Lung (tissue), 12 donors: ENCODE measurements around the gene RNF13. TPM values are rescaled to one million over a fixed set of nuclear protein-coding genes. Genes with fewer than 3 reads are reported as not detected.

Source experiments
- ATAC-seq: fragments of 200-7000 bp; cut with Tn5 transposase; one replicate; pipeline ENCODE4 v1.9.1; 2020; ENCODE audit warnings: moderate number of reproducible peaks; ENCODE audit not compliant: insufficient read depth, low FRiP score
- DNase-seq, 3 donors: peaks; one replicate each; pipeline ENCODE4 v3.0.0-alpha.2; 2013 to 2017
- H3K27ac ChIP-seq, 2 donors: one replicate each; pipeline ENCODE4 v1.5.1; 2013; ENCODE audit warnings: mild to moderate bottlenecking in 2 of 2, moderate library complexity in 2 of 2, control low read depth in 1 of 2, inconsistent platforms in 1 of 2, low read depth in 1 of 2, low read length in 1 of 2
- H3K27me3 ChIP-seq, 3 donors: one replicate each; pipeline ENCODE4 v1.5.1; 2013; ENCODE audit warnings: low read length in 2 of 3; ENCODE audit not compliant: control insufficient read depth in 3 of 3, insufficient read depth in 3 of 3
- H3K36me3 ChIP-seq, 4 donors: one replicate each; pipeline ENCODE4 v1.5.1; 2013; ENCODE audit warnings: low read length in 4 of 4, mild to moderate bottlenecking in 1 of 4, moderate library complexity in 1 of 4; ENCODE audit not compliant: control insufficient read depth in 4 of 4, insufficient read depth in 4 of 4
- H3K4me1 ChIP-seq, 5 donors: one replicate each; pipeline ENCODE4 v1.5.1; 2013; ENCODE audit warnings: low read length in 5 of 5, mild to moderate bottlenecking in 2 of 5, moderate library complexity in 1 of 5; ENCODE audit not compliant: control insufficient read depth in 5 of 5, insufficient read depth in 5 of 5
- H3K4me3 ChIP-seq: one replicate; pipeline ENCODE4 v1.5.1; 2013; ENCODE audit warnings: mild to moderate bottlenecking, control low read depth, moderate library complexity
- H3K9ac ChIP-seq, 2 donors: one replicate each; pipeline ENCODE4 v1.5.1; 2013; ENCODE audit warnings: low read length in 2 of 2, control low read depth in 1 of 2; ENCODE audit not compliant: insufficient read depth in 1 of 2
- H3K9me3 ChIP-seq, 4 donors: one replicate each; pipeline ENCODE4 v1.5.1; 2013; ENCODE audit warnings: low read length in 3 of 4, mild to moderate bottlenecking in 1 of 4, moderate library complexity in 1 of 4; ENCODE audit not compliant: control insufficient read depth in 4 of 4, insufficient read depth in 3 of 4
- CTCF ChIP-seq: IDR thresholded peaks from 2 replicates; pipeline ENCODE4 v1.5.1; 2012; ENCODE audit warnings: mild to moderate bottlenecking; ENCODE audit errors: control extremely low read depth, extremely low read depth
- WGBS, 2 donors: extraction: QIAGEN DNeasy Blood & Tissue Kit; methylation state at CpG; one replicate each; pipeline ENCODE4 v1.1.7; 2013; 5-methylcytosine and 5-hydroxymethylcytosine counted together
- polyA plus RNA-seq, 2 donors: library from polyadenylated mRNA; stranded (reverse); fragments of 200-250 nt; gene quantifications; one replicate each; pipeline ENCODE4 v1.2.1, GENCODE V29; 2013
- total RNA-seq, 2 donors: library from RNA; depleted of rRNA in 1 of 2; stranded (reverse); fragments of >200 nt in 1 of 2; gene quantifications; one replicate each; pipeline ENCODE4 v1.2.1, GENCODE V29; 2014 to 2021
- donor health status: control.
- donor health status: control.
- donor health status: Bipolar disorder and iron deficiency.
- donor health status: healthy.
- donor health status: DM: yes; HTN: yes; CAD: no.

The RNF13 gene
- total and polyA plus RNA-seq, 4 donors, result 56.2 to 170 (median 96.7) TPM

DNA sequence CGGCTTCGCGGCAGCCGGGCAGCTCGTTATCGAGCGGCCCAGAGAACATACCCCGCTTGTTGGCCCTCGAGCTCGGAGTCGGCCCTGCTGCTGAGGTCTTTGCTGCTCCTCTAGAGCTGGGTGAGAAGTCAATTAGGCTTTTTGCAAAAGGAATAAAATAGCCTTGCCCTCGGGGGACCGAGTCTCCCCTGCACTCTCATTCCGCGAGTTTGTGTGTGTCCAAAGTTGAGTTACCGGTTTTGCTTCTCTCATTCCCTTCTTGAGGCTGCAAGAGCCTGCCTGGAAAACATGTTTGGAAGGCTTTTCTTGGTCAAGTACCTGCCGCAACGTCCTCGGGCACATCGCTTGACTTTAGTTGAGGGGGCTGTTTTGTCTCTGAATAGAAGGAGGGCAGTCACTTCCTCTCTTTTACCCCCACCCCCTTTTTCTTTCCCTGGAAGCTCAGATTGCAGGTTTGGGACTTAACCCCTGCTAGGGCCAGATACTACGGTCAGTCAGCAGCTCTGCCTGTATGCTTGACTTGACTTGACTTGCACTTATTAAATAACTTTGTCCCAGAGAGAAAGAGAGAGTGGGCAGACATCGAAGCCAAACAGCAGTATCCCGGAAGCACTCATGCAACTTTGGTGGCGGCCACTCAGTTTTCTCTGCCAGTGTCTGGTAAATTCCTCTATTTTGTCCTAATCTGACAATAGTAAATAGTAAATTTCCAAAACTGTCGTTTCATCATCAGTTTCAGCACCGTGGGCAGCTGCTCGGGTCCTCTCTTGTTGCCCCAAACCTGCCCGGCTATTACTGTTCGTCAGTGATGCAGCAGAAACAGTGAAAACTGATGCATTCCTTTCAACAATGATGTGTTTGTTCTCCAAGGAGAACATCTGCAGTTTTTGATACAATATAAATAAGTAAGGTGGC lies 609 bp downstream of the RNF13 start:
- no peak for TF ChIP-seq CTCF
- Histone ChIP-seq H3K27me3 (no peaks in the 10 kb centered on the region), H3K4me1 (peaks cover 0 to 19% (median 14%) of the 10 kb centered on the region in 5 donors), H3K36me3 (no peaks in the 10 kb centered on the region), H3K9me3 (no peaks in the 10 kb centered on the region), H3K27ac (peak overlapping the region; percentile 98 to 99), H3K9ac (peak overlapping the region; percentile 78 to 89), H3K4me3 (peak overlapping the region; percentile 83)
- ATAC-seq, result peak; percentile 4
- WGBS, 2 donors, result 0% methylated on average over 29 of the region's 29 CpGs
- peak; percentile 56 to 81 (median 77) for DNase-seq

DNA sequence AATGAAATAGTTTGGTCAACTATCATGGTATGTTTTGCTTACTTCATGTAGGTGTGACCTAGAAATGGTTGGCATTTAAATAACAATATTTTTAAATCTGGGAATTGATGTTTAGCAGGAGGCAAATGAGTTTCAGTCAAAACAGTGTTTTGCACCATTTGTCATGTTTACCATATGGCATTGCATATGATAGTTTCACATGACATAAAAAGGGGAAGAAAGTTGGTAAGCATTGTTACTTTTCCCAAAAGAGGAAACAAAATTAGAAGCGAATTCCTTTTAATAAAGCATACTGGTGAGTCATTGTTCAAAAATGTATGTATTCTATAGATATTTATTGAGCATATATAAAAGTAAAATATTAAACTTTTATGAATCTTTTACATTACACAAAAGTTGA lies 2.3 kb downstream of the RNF13 start:
- Histone ChIP-seq H3K36me3 (no peaks in the 10 kb centered on the region), H3K9ac (no peak overlapping the region), H3K4me1 (peaks cover 0 to 19% (median 14%) of the 10 kb centered on the region in 5 donors), H3K4me3 (no peak overlapping the region), H3K9me3 (no peaks in the 10 kb centered on the region), H3K27me3 (no peaks in the 10 kb centered on the region), H3K27ac (no peak overlapping the region)
- no peak for DNase-seq
- no peak for ATAC-seq
- 30 to 57% methylated on average over 1 of the region's 1 CpG for WGBS, 2 donors
- no peak for TF ChIP-seq CTCF

- no peak for TF ChIP-seq CTCF
- no peaks in the 10 kb centered on the region for H3K9me3 ChIP-seq
- 88 to 95% methylated on average over 3 of the region's 3 CpGs for WGBS, 2 donors
- no peak for DNase-seq
- H3K27me3 ChIP-seq, result no peaks in the 10 kb centered on the region
- no peak overlapping the region for H3K4me3 ChIP-seq
- ATAC-seq, result no peak
- no peaks in the 10 kb centered on the region for H3K36me3 ChIP-seq
- no peak overlapping the region for H3K9ac ChIP-seq
- peaks cover 0 to 19% (median 14%) of the 10 kb centered on the region in 5 donors for H3K4me1 ChIP-seq
- H3K27ac ChIP-seq, result peak overlapping the region in 1 of 2 donors; percentile 29
Measured at GRCh38 chr3:149815728-149816127, 2.7 kb downstream of the RNF13 start.
